ENCODE results near the gene KIF26B.

DNA sequence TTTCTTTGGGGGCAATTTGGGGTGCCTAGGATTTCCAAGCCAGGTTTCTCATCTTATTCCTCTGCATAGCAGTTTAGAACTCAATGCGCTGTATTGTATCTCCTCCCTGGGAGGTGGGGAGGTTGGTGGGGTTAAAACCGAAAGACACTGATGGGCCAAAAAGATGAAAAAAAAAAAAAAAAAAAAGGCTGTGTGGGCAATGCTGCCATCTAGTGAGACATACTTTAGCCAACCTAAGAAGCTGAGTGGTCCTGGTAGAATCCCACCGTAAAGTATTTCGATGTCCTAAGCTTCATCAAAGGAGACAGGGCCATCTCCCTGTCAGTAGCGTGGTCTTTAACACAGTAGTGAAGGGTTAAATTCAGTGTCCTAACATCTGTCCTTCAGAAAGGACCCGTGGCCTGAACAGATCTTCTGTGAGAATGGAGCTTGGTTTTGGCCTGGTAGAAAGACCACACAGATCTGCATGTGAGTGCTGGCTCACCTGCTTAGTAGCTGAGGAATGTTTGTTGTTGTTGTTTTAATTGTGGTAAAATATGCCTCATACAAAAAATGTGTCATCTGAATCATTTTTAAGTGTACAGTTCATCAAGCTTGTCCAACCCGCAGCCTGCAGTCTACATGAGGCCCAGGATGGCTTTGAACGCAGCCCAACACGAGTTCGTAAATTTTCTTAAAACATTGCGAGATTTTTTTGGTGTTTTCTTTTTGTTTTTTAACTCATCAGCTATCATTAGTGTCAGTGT lies 226.2 kb downstream of the KIF26B start:
- TF ChIP-seq, protein P1, sequence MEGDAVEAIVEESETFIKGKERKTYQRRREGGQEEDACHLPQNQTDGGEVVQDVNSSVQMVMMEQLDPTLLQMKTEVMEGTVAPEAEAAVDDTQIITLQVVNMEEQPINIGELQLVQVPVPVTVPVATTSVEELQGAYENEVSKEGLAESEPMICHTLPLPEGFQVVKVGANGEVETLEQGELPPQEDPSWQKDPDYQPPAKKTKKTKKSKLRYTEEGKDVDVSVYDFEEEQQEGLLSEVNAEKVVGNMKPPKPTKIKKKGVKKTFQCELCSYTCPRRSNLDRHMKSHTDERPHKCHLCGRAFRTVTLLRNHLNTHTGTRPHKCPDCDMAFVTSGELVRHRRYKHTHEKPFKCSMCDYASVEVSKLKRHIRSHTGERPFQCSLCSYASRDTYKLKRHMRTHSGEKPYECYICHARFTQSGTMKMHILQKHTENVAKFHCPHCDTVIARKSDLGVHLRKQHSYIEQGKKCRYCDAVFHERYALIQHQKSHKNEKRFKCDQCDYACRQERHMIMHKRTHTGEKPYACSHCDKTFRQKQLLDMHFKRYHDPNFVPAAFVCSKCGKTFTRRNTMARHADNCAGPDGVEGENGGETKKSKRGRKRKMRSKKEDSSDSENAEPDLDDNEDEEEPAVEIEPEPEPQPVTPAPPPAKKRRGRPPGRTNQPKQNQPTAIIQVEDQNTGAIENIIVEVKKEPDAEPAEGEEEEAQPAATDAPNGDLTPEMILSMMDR (conservative IDR thresholded peaks at IDR 0.05; ENCODE audit: low read depth, low read length): peak; percentile 34
- TF ChIP-seq RAD21 (IDR thresholded peaks at IDR 0.05; ENCODE audit: low read length): no peak

All from IMR-90 (cell line).